CD4-positive, alpha-beta T cell (primary cell): ENCODE results near the gene TRPM4. TPM values are rescaled to one million over a fixed set of nuclear protein-coding genes. Genes with fewer than 3 reads are reported as not detected.

Experiments used
- ATAC-seq: fragments of 200-7000 bp; cut with Tn5 transposase; one replicate; pipeline ENCODE4 v1.10.0; 2022; ENCODE audit warnings: mild to moderate bottlenecking; ENCODE audit not compliant: poor library complexity
- CTCF ChIA-PET: fragments of 350-600 bp; sonication (Branson Sonifier 250); formaldehyde crosslinking; loops from one replicate; lab custom pipeline; 2021; ENCODE audit warnings: antibody characterized with exemption, inconsistent platforms; lab: Charles Lee
- POLR2A ChIA-PET: fragments of 350-600 bp; sonication (Branson Sonifier 250); formaldehyde crosslinking; loops from one replicate; lab custom pipeline; 2021; ENCODE audit warnings: antibody characterized with exemption, inconsistent platforms; lab: Charles Lee
- DNase-seq, 14 experiments: peaks; one replicate each; pipeline ENCODE4 v3.0.0-alpha.2; 2013 to 2020; ENCODE audit warnings: mixed read lengths in 2 of 14
- H3K27ac ChIP-seq, 2 donors: one replicate each; pipeline versions ENCODE4 v1.5.1 to v1.7.0; 2013; ENCODE audit warnings: low read length in 2 of 2, low read depth in 1 of 2, mild to moderate bottlenecking in 1 of 2
- H3K27me3 ChIP-seq, 2 experiments: 1 replicate in 1 of 2; 2 replicates in 1 of 2; pipeline versions ENCODE4 v1.6.1 to v1.7.0; 2013; ENCODE audit warnings: low read length in 2 of 2, control low read depth in 1 of 2, mild to moderate bottlenecking in 1 of 2, moderate library complexity in 1 of 2; ENCODE audit not compliant: insufficient read depth in 2 of 2, control insufficient read depth in 1 of 2
- H3K36me3 ChIP-seq: one replicate; pipeline ENCODE4 v1.6.1; 2013; ENCODE audit warnings: low read length, control low read depth; ENCODE audit not compliant: insufficient read depth
- H3K4me1 ChIP-seq: one replicate; pipeline ENCODE4 v1.6.1; 2013; ENCODE audit warnings: low read length, control low read depth; ENCODE audit not compliant: insufficient read depth
- H3K4me3 ChIP-seq: one replicate; pipeline ENCODE4 v1.5.1; 2013; ENCODE audit warnings: mild to moderate bottlenecking, low read length, moderate library complexity
- H3K9me3 ChIP-seq, 2 experiments: 1 replicate in 1 of 2; 2 replicates in 1 of 2; pipeline versions ENCODE4 v1.6.1 to v1.7.0; 2013; ENCODE audit warnings: low read length in 2 of 2, mild to moderate bottlenecking in 2 of 2, control low read depth in 1 of 2, moderate library complexity in 1 of 2; ENCODE audit not compliant: control insufficient read depth in 1 of 2, insufficient read depth in 1 of 2
- H3K27ac Mint-ChIP-seq: one replicate; pipeline ENCODE4 v1.8.0; 2020; ENCODE audit warnings: mixed read lengths
- H3K27me3 Mint-ChIP-seq: one replicate; pipeline ENCODE4 v1.8.0; 2021; ENCODE audit warnings: mixed read lengths
- H3K36me3 Mint-ChIP-seq: one replicate; pipeline ENCODE4 v1.8.0; 2021; ENCODE audit warnings: low read depth, mixed read lengths
- H3K4me1 Mint-ChIP-seq: one replicate; pipeline ENCODE4 v1.8.0; 2021; ENCODE audit warnings: low read depth, mixed read lengths
- H3K4me3 Mint-ChIP-seq: one replicate; pipeline ENCODE4 v1.8.0; 2020; ENCODE audit warnings: mild to moderate bottlenecking, mixed read lengths
- H3K9me3 Mint-ChIP-seq: one replicate; pipeline ENCODE4 v1.8.0; 2020; ENCODE audit warnings: mixed read lengths
- intact Hi-C, 2 experiments: fragments of 100-400 bp; cut with DNase I in 1 of 2; cut with micrococcal nuclease in 1 of 2; formaldehyde crosslinking; loops; one replicate each; pipeline versions ENCODE4 v1.15.1 to v1.9.0; 2023 to 2025; cut with DNase I, micrococcal nuclease
- total RNA-seq, 174 experiments: library from RNA in 2 of 174; stranded (reverse) in 2 of 174; gene quantifications; one replicate each; pipeline ENCODE4 v1.2.3 and lab custom pipeline; 2021 to 2026
- TF ChIP-seq, protein P1 (sequence below): fragments of 200-600 bp; IDR thresholded peaks from one replicate; pipeline ENCODE4 v1.8.0; 2022; ENCODE audit warnings: antibody characterized with exemption, mild to moderate bottlenecking

The TRPM4 gene
- total RNA-seq, 2 experiments from 2014 or later = not detected

DNA sequence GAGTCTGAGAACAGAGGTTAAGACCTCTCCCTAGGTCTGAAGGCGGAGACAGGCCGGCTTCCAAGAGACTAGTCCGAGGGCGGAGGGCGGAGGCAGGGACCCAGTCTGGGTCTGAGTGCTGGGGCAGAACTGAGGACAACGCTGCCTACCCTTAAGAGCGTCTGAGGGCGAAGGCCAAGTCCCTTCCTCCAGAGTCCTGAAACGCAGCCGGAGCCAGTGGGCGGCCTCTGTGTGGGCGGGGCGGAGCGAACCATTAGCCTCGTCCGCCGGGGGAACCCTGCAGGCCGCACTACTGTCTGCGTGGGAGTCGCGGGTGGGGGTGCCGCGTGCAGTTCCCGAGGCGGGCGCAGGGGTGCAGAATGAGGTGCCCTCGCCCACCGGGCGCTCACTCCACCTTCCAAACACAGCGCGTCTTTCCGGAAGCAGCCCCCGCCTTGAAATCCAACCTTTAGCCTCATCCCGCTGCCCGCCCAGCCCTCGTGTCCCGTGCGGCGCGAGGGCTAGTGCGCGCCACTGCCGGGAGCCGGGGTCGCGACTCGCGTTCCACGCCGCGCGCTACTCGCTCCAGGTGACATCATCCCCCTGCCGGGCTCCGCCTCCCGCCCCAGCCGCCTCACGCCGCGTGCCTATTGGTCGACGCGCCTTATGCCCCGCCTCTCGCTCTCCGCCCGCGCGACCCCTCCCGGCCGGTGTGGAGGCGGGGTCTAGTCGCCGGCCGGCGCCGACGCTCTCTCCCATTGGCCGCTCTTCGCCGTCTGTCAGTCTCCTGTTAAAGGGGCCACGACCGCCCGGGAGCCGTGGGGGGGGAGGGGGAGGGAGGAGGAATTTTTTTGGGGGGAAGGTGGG is 38.8 kb upstream of the TRPM4 start, which contains the start of gene C19orf73:
C19orf73 (minus strand) TSS at position 579 of the 846 bp plus-strand sequence; CDS start at position 458, 121 bp downstream.
- ChIA-PET CTCF (interaction anchor here (1.5 to 3.1 kb wide), 4 partner anchors 9 to 21 kb away, joined by 3 to 9 read pairs (median 8); no protein-coding TSS in a partner anchor), POLR2A (interaction anchor here (1.2 kb wide), 1 partner anchor 28 kb away, joined by 5 read pairs; no protein-coding TSS in a partner anchor)
- peak within 1 kb of the TSS; percentile 69 for H3K4me3 ChIP-seq
- peak within 1 kb of the TSS; percentile 82 for H3K27ac Mint-ChIP-seq
- DNase-seq = peak; percentile 91 to 99 (median 95)
- H3K9me3 Mint-ChIP-seq = no peaks in the 10 kb centered on the region
- H3K4me1 ChIP-seq = peaks cover 45% of the 10 kb centered on the region
- peak within 1 kb of the TSS; percentile 89 to 92 for H3K27ac ChIP-seq
- no peaks in the 10 kb centered on the region for H3K27me3 Mint-ChIP-seq
- intact Hi-C loops = loop anchor here in 1 of 2 experiments (1.0 to 10.0 kb wide), 3 partner anchors 10 to 644 kb away; partner anchors contain the start of gene DBP
- TF ChIP-seq, protein P1, sequence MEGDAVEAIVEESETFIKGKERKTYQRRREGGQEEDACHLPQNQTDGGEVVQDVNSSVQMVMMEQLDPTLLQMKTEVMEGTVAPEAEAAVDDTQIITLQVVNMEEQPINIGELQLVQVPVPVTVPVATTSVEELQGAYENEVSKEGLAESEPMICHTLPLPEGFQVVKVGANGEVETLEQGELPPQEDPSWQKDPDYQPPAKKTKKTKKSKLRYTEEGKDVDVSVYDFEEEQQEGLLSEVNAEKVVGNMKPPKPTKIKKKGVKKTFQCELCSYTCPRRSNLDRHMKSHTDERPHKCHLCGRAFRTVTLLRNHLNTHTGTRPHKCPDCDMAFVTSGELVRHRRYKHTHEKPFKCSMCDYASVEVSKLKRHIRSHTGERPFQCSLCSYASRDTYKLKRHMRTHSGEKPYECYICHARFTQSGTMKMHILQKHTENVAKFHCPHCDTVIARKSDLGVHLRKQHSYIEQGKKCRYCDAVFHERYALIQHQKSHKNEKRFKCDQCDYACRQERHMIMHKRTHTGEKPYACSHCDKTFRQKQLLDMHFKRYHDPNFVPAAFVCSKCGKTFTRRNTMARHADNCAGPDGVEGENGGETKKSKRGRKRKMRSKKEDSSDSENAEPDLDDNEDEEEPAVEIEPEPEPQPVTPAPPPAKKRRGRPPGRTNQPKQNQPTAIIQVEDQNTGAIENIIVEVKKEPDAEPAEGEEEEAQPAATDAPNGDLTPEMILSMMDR = peak; percentile 46
- peaks cover 41% of the 10 kb centered on the region for H3K4me1 Mint-ChIP-seq
- peak within 1 kb of the TSS; percentile 92 for H3K4me3 Mint-ChIP-seq
- peak; percentile 78 for ATAC-seq
- H3K27me3 ChIP-seq = no peaks in the 10 kb centered on the region
- H3K9me3 ChIP-seq = no peaks in the 10 kb centered on the region
- no peaks in the 10 kb centered on the region for H3K36me3 ChIP-seq
- H3K36me3 Mint-ChIP-seq = peaks cover 2% of the 10 kb centered on the region

- peaks cover 37% of the 10 kb centered on the region for H3K4me1 Mint-ChIP-seq
- TF ChIP-seq, protein P1 = no peak
- DNase-seq (peak in 4 of 14 experiments; percentile 19 to 63 (median 48)), ATAC-seq (no peak)
- H3K27ac Mint-ChIP-seq = peak within 1 kb of the TSS; percentile 82
- no peaks in the 10 kb centered on the region for H3K27me3 Mint-ChIP-seq
- ChIA-PET POLR2A (interaction anchor here (1.0 to 1.2 kb wide), 2 partner anchors 8 to 27 kb away, joined by 5 to 6 read pairs; no protein-coding TSS in a partner anchor), CTCF (interaction anchor here (1.5 to 3.1 kb wide), 3 partner anchors 8 to 22 kb away, joined by 3 to 8 read pairs (median 7); no protein-coding TSS in a partner anchor)
- peaks cover 41% of the 10 kb centered on the region for H3K4me1 ChIP-seq
- no peaks in the 10 kb centered on the region for H3K36me3 Mint-ChIP-seq
- H3K9me3 Mint-ChIP-seq = no peaks in the 10 kb centered on the region
- H3K9me3 ChIP-seq = no peaks in the 10 kb centered on the region
- H3K4me3 ChIP-seq = peak within 1 kb of the TSS; percentile 69
- intact Hi-C loops = loop anchor here in 1 of 2 experiments (1.0 to 10.0 kb wide), 3 partner anchors 9 to 645 kb away; partner anchors contain the start of gene DBP
- peak within 1 kb of the TSS; percentile 92 for H3K4me3 Mint-ChIP-seq
- peak within 1 kb of the TSS; percentile 89 to 92 for H3K27ac ChIP-seq
- no peaks in the 10 kb centered on the region for H3K27me3 ChIP-seq
- H3K36me3 ChIP-seq = no peaks in the 10 kb centered on the region
Observed at GRCh38 chr19:49119411-49120324, 37.9 kb upstream of the TRPM4 start, which contains the start of gene PPFIA3. PPFIA3 (plus strand) TSS chr19:49119544; CDS start chr19:49127874, 8,330 bp downstream.
